ENCODE data around the gene SHCBP1L. TPM values are rescaled to one million over a fixed set of nuclear protein-coding genes. Genes with fewer than 3 reads are reported as not detected.

Gene SHCBP1L
- total and polyA plus RNA-seq, 7 donors, result not detected

- DNase-seq, result no peak
- H3K36me3 ChIP-seq (ENCODE audit: insufficient read depth in 1 of 2, low read depth in 1 of 2), result no peaks in the 10 kb centered on the region
- intact Hi-C loops (cut with DNase I), result no loop called here
- no peak overlapping the region for H3K27ac ChIP-seq
- no peak for ATAC-seq
- H3K27me3 ChIP-seq (ENCODE audit: insufficient read depth in 3 of 3, low read length in 2 of 3), result no peaks in the 10 kb centered on the region
- WGBS, 3 donors, result 94 to 100% (median 98%) methylated on average over 1 of the region's 1 CpG
- H3K9me3 ChIP-seq, result no peaks in the 10 kb centered on the region
- no peak for TF ChIP-seq CTCF (IDR thresholded peaks at IDR 0.05)
- H3K4me1 ChIP-seq, result no peaks in the 10 kb centered on the region
- no peak overlapping the region for H3K4me3 ChIP-seq
These were observed 31.7 kb upstream of the SHCBP1L start for GRCh38 chr1:182984621-182985020.

- intact Hi-C loops (cut with DNase I), result no loop called here
- ATAC-seq, result no peak
- 95 to 96% (median 96%) methylated on average over 7 of the region's 7 CpGs for WGBS, 3 donors
- no peaks in the 10 kb centered on the region for H3K36me3 ChIP-seq (ENCODE audit: insufficient read depth in 1 of 2, low read depth in 1 of 2)
- H3K27me3 ChIP-seq (ENCODE audit: insufficient read depth in 3 of 3, low read length in 2 of 3), result no peaks in the 10 kb centered on the region
- no peaks in the 10 kb centered on the region for H3K9me3 ChIP-seq
- DNase-seq, result no peak
- TF ChIP-seq CTCF (IDR thresholded peaks at IDR 0.05), result no peak
- H3K27ac ChIP-seq, result no peak overlapping the region
- H3K4me1 ChIP-seq, result no peaks in the 10 kb centered on the region
- no peak overlapping the region for H3K4me3 ChIP-seq
These were observed 31.2 kb upstream of the SHCBP1L start for GRCh38 chr1:182984138-182984537.

- WGBS, 3 donors, result 82 to 89% (median 87%) methylated on average over 6 of the region's 6 CpGs
- ATAC-seq, result no peak
These were observed 25.3 kb upstream of the SHCBP1L start for GRCh38 chr1:182978151-182978853.

GRCh38 chr1:182977480-182977879 is 24.5 kb upstream of the SHCBP1L start:
- Histone ChIP-seq H3K36me3 (ENCODE audit: insufficient read depth in 1 of 2, low read depth in 1 of 2) (no peaks in the 10 kb centered on the region), H3K27me3 (ENCODE audit: insufficient read depth in 3 of 3, low read length in 2 of 3) (no peaks in the 10 kb centered on the region), H3K4me3 (no peak overlapping the region), H3K9me3 (no peaks in the 10 kb centered on the region), H3K4me1 (no peaks in the 10 kb centered on the region), H3K27ac (no peak overlapping the region)
- 93 to 98% (median 96%) methylated on average over 2 of the region's 2 CpGs for WGBS, 3 donors
- ATAC-seq, result no peak
- intact Hi-C loops (cut with DNase I), result no loop called here
- TF ChIP-seq CTCF (IDR thresholded peaks at IDR 0.05), result no peak
- no peak for DNase-seq

More at GRCh38 chr1:182978151-182978853, 25.3 kb upstream of the SHCBP1L start:
- Histone ChIP-seq H3K4me1 (no peaks in the 10 kb centered on the region), H3K36me3 (ENCODE audit: insufficient read depth in 1 of 2, low read depth in 1 of 2) (no peaks in the 10 kb centered on the region), H3K4me3 (no peak overlapping the region), H3K27me3 (ENCODE audit: insufficient read depth in 3 of 3, low read length in 2 of 3) (no peaks in the 10 kb centered on the region), H3K9me3 (no peaks in the 10 kb centered on the region), H3K27ac (no peak overlapping the region)
- no peak for DNase-seq
- no peak for TF ChIP-seq CTCF (IDR thresholded peaks at IDR 0.05)
- intact Hi-C loops (cut with DNase I), result no loop called here
